Measurements from ENCODE around the gene ABCC10. TPM values are rescaled to one million over a fixed set of nuclear protein-coding genes. Genes with fewer than 3 reads are reported as not detected.

Gene ABCC10
- total RNA-seq, 1 experiment from 2014 or later, result 28.4 TPM

DNA sequence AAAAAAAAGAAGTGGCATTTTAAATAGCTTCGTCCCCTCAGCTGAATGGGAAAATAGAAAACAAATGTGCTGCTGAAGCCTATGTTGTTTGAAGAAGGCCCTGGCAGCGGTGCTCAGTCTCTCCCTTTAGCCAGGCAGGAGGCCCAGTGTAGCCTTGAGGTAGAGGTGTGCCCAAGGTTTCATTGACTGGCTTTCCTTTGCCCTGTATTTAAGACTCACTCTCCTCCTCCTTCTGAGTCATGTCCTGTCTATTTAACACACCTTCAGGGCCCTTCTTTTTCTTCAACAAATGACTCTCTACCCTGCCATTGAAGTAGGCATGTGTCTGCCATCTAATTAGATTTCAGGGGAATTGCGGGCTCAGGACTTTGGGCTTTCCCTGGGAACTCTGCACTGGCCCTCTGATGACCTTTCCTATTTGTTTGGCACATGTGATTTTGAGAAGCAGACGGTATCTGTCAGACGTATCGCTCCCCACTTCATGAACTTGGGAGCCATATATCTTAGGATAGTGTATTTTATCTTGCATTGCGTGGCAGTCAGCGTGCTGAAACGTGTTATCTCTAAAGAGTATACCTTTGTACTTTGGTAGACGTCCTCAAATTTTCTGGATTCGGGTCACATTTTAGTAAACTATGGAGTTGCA, 54.4 kb downstream of the ABCC10 start:
- Histone ChIP-seq H3K27me3 (ENCODE audit: insufficient read depth, low read depth) (no peaks in the 10 kb centered on the region), H3K4me2 (peak overlapping the region; percentile 50), H3K27ac (peak overlapping the region; percentile 84), H3K79me2 (ENCODE audit: low read depth) (peaks cover 66% of the 10 kb centered on the region), H3K9me3 (ENCODE audit: insufficient read depth, low read depth) (no peaks in the 10 kb centered on the region), H4K20me1 (ENCODE audit: insufficient read depth) (no peaks in the 10 kb centered on the region), H2AFZ (no peak overlapping the region), H3K36me3 (ENCODE audit: low read depth) (no peaks in the 10 kb centered on the region; the same call in 1 of the 2 replicates), H3F3A (ENCODE audit: insufficient read depth, low read depth) (peaks cover 33% of the 10 kb centered on the region), H3K4me3 (peak overlapping the region; percentile 37; the same call in 1 of the 2 replicates), H3K4me1 (replicated peaks; ENCODE audit: insufficient read depth) (peaks cover 54% of the 10 kb centered on the region), H3K9me2 (ENCODE audit: insufficient read depth) (no peaks in the 10 kb centered on the region)
- no peak for TF ChIP-seq EZH2 (IDR thresholded peaks at IDR 0.05; ENCODE audit: low read depth)
- TF ChIP-seq, protein P1, sequence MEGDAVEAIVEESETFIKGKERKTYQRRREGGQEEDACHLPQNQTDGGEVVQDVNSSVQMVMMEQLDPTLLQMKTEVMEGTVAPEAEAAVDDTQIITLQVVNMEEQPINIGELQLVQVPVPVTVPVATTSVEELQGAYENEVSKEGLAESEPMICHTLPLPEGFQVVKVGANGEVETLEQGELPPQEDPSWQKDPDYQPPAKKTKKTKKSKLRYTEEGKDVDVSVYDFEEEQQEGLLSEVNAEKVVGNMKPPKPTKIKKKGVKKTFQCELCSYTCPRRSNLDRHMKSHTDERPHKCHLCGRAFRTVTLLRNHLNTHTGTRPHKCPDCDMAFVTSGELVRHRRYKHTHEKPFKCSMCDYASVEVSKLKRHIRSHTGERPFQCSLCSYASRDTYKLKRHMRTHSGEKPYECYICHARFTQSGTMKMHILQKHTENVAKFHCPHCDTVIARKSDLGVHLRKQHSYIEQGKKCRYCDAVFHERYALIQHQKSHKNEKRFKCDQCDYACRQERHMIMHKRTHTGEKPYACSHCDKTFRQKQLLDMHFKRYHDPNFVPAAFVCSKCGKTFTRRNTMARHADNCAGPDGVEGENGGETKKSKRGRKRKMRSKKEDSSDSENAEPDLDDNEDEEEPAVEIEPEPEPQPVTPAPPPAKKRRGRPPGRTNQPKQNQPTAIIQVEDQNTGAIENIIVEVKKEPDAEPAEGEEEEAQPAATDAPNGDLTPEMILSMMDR (conservative IDR thresholded peaks at IDR 0.05), result no peak
- ChIA-PET CTCF (interaction anchor here (0.7 kb wide), 1 partner anchor 14 kb away, joined by 17 read pairs; no protein-coding TSS in a partner anchor), POLR2A (ENCODE audit: unreplicated experiment) (interaction anchor here (0.6 kb wide), 2 partner anchors 112 to 1078 kb away, joined by 3 to 13 read pairs; partner anchors contain the start of gene ZNF318)
- intact Hi-C loops (cut with micrococcal nuclease; ENCODE audit: unreplicated experiment), result no loop called here
- no TSS peak for BruUV-seq (replicated peaks)
- DNase-seq, result peak; percentile 55 to 83

DNA sequence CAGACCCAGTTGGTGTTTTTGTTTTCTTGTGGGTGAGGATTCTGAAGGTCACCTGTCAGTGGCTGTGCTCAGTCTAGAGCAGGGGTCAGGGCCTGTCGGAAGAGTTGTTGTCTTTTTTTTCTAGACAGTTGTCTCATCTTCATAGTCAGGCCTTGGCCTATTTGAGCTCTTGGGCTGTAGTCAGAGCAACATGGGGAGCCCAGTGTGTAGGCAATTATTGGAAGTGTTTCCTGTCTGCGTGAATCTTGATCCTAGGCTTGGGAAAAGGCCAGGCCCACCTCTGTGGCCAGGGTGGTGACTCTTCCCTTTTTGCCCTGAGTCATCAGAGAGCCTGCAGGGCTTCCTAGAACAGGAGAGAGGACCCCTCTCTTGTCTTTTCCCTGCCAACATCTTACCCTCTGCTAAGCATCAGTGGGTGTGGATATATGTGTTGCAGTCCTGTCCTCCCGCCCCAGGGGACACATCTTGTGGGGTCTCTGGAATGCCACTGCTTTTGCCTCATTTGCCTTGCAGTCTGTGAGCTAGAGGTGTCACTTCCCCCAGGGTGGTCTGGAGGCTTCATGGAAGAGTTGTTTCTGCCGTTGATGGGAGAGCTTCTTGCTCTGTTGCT, 61.4 kb downstream of the ABCC10 start:
- H3K4me3 ChIP-seq, result no peak overlapping the region
- peaks cover 13% of the 10 kb centered on the region; the same call in 1 of the 2 replicates for H3K79me2 ChIP-seq (ENCODE audit: low read depth)
- H3K4me2 ChIP-seq, result no peak overlapping the region
- intact Hi-C loops (cut with micrococcal nuclease; ENCODE audit: unreplicated experiment), result no loop called here
- H2AFZ ChIP-seq, result no peak overlapping the region
- no peaks in the 10 kb centered on the region for H3K9me2 ChIP-seq (ENCODE audit: insufficient read depth)
- no peaks in the 10 kb centered on the region for H3K9me3 ChIP-seq (ENCODE audit: insufficient read depth, low read depth)
- ChIA-PET POLR2A (ENCODE audit: unreplicated experiment) (no interaction called here), CTCF (no interaction called here)
- TF ChIP-seq, protein P1 (conservative IDR thresholded peaks at IDR 0.05), result no peak
- no peak for TF ChIP-seq EZH2 (IDR thresholded peaks at IDR 0.05; ENCODE audit: low read depth)
- 0 out of 2 replicates have a peak, but pooled peaks cover 3% of the 10 kb centered on the region for H3K4me1 ChIP-seq (replicated peaks; ENCODE audit: insufficient read depth)
- H3F3A ChIP-seq (ENCODE audit: insufficient read depth, low read depth), result no peaks in the 10 kb centered on the region
- H3K27me3 ChIP-seq (ENCODE audit: insufficient read depth, low read depth), result no peaks in the 10 kb centered on the region
- 0 out of 2 replicates have a peak, but pooled peaks cover 8% of the 10 kb centered on the region for H4K20me1 ChIP-seq (ENCODE audit: insufficient read depth)
- no peaks in the 10 kb centered on the region; the same call in 1 of the 2 replicates for H3K36me3 ChIP-seq (ENCODE audit: low read depth)
- no peak overlapping the region for H3K27ac ChIP-seq
- no TSS peak for BruUV-seq (replicated peaks)
- no peak for DNase-seq

- intact Hi-C loops (cut with micrococcal nuclease; ENCODE audit: unreplicated experiment), result loop anchor here (10.0 kb wide), 2 partner anchors 55 to 315 kb away; partner anchors contain the start of gene SRF
- Histone ChIP-seq H3K4me2 (no peak overlapping the region), H3K4me1 (replicated peaks; ENCODE audit: insufficient read depth) (0 out of 2 replicates have a peak, but pooled peaks cover 3% of the 10 kb centered on the region), H3K79me2 (ENCODE audit: low read depth) (peaks cover 11% of the 10 kb centered on the region; the same call in 1 of the 2 replicates), H3K27ac (no peak overlapping the region), H3F3A (ENCODE audit: insufficient read depth, low read depth) (no peaks in the 10 kb centered on the region), H4K20me1 (ENCODE audit: insufficient read depth) (0 out of 2 replicates have a peak, but pooled peaks cover 8% of the 10 kb centered on the region), H3K27me3 (ENCODE audit: insufficient read depth, low read depth) (no peaks in the 10 kb centered on the region), H3K9me2 (ENCODE audit: insufficient read depth) (no peaks in the 10 kb centered on the region), H3K4me3 (no peak overlapping the region), H3K36me3 (ENCODE audit: low read depth) (no peaks in the 10 kb centered on the region; the same call in 1 of the 2 replicates), H3K9me3 (ENCODE audit: insufficient read depth, low read depth) (no peaks in the 10 kb centered on the region), H2AFZ (no peak overlapping the region)
- TF ChIP-seq, protein P1 (conservative IDR thresholded peaks at IDR 0.05), result no peak
- TF ChIP-seq EZH2 (IDR thresholded peaks at IDR 0.05; ENCODE audit: low read depth), result no peak
- ChIA-PET POLR2A (ENCODE audit: unreplicated experiment) (no interaction called here), CTCF (no interaction called here)
- DNase-seq, result no peak
- no TSS peak for BruUV-seq (replicated peaks)
Observed at GRCh38 chr6:43489277-43490072, 62.1 kb downstream of the ABCC10 start.
